GM13976 (cell line): ENCODE measurements around the gene CXCR4.

Experiments used
- DNase-seq: peaks from one replicate; pipeline ENCODE4 v3.0.0; 2012; ENCODE audit warnings: low spot score
- CTCF ChIP-seq: IDR thresholded peaks from 2 replicates; pipeline ENCODE4 v1.5.1; 2012; ENCODE audit warnings: borderline replicate concordance, mild to moderate bottlenecking; ENCODE audit not compliant: insufficient read depth; ENCODE audit errors: extremely low read depth, missing control alignments, control extremely low read depth
- in situ Hi-C: fragments of 300-500 bp; cut with MboI; formaldehyde crosslinking; loops from one replicate; pipeline ENCODE4 v1.12.0; 2022; ENCODE audit warnings: low sequenced_read_pairs, mixed read lengths, inconsistent platforms; ENCODE audit not compliant: unreplicated experiment

CXCR4 gene

GRCh38 chr2:136117909-136118818, at the start of gene CXCR4:
CXCR4 (minus strand) TSS chr2:136118149; CDS start chr2:136118060, 89 bp downstream.
- in situ Hi-C loops, result no loop called here
- peak; percentile 93 for DNase-seq
- no peak for TF ChIP-seq CTCF

GRCh38 chr2:136164280-136164776, 46.4 kb upstream of the CXCR4 start:
- TF ChIP-seq CTCF, result no peak
- DNase-seq, result no peak
- in situ Hi-C loops, result no loop called here

GRCh38 chr2:136162438-136162837, 44.5 kb upstream of the CXCR4 start:
- in situ Hi-C loops, result no loop called here
- TF ChIP-seq CTCF, result no peak
- DNase-seq, result no peak

GRCh38 chr2:136156411-136156810, 38.5 kb upstream of the CXCR4 start:
- TF ChIP-seq CTCF, result no peak
- in situ Hi-C loops, result no loop called here
- DNase-seq, result no peak

- in situ Hi-C loops, result no loop called here
- TF ChIP-seq CTCF, result no peak
- DNase-seq, result no peak
These were observed 36.4 kb upstream of the CXCR4 start for GRCh38 chr2:136154384-136154783.

- DNase-seq, result no peak
- TF ChIP-seq CTCF, result no peak
- in situ Hi-C loops, result no loop called here
These were observed 33.3 kb upstream of the CXCR4 start for GRCh38 chr2:136151021-136151971.
